ENCODE measurements around the gene DCST2. TPM values are rescaled to one million over a fixed set of nuclear protein-coding genes. Genes with fewer than 3 reads are reported as not detected.
A peak's percentile ranks its signal among the peaks of the same experiment; 100 is the strongest.

DCST2 gene
- total RNA-seq, 1 donor from 2014 or later, result not detected

- no peak for TF ChIP-seq CTCF (IDR thresholded peaks at IDR 0.05; ENCODE audit: insufficient read depth, low read length, poor library complexity, severe bottlenecking)
- H3K4me3 ChIP-seq (ENCODE audit: low read depth, low read length), result no peak overlapping the region
- H3K27me3 ChIP-seq (ENCODE audit: control insufficient read depth, insufficient read depth, low read length), result no peaks in the 10 kb centered on the region
- H3K36me3 ChIP-seq (ENCODE audit: control insufficient read depth, insufficient read depth, low read length), result no peaks in the 10 kb centered on the region
- no peak for DNase-seq (ENCODE audit: low read depth)
Observed at GRCh38 chr1:154994269-154994587, 39.4 kb downstream of the DCST2 start.

GRCh38 chr1:154993572-154994268 is 39.9 kb downstream of the DCST2 start, which contains the start of gene LENEP:
Gene LENEP (plus strand): TSS chr1:154993586. CDS start chr1:154993608, 22 bp downstream.
- DNase-seq (ENCODE audit: low read depth), result no peak
- Histone ChIP-seq H3K36me3 (ENCODE audit: control insufficient read depth, insufficient read depth, low read length) (no peaks in the 10 kb centered on the region), H3K4me3 (ENCODE audit: low read depth, low read length) (no peak within 1 kb of the TSS)

GRCh38 chr1:154992721-154993571 is 40.6 kb downstream of the DCST2 start:
- DNase-seq (ENCODE audit: low read depth), result no peak
- no peaks in the 10 kb centered on the region for H3K27me3 ChIP-seq (ENCODE audit: control insufficient read depth, insufficient read depth, low read length)

More at GRCh38 chr1:154993572-154994268, 39.9 kb downstream of the DCST2 start, which contains the start of gene LENEP:
- no peak for TF ChIP-seq CTCF (IDR thresholded peaks at IDR 0.05; ENCODE audit: insufficient read depth, low read length, poor library complexity, severe bottlenecking)
- H3K27me3 ChIP-seq (ENCODE audit: control insufficient read depth, insufficient read depth, low read length), result no peaks in the 10 kb centered on the region

GRCh38 chr1:154990276-154990675 is 43.3 kb downstream of the DCST2 start:
- Histone ChIP-seq H3K27me3 (ENCODE audit: control insufficient read depth, insufficient read depth, low read length) (no peaks in the 10 kb centered on the region), H3K36me3 (ENCODE audit: control insufficient read depth, insufficient read depth, low read length) (peaks cover 3% of the 10 kb centered on the region), H3K4me3 (ENCODE audit: low read depth, low read length) (no peak overlapping the region)
- no peak for TF ChIP-seq CTCF (IDR thresholded peaks at IDR 0.05; ENCODE audit: insufficient read depth, low read length, poor library complexity, severe bottlenecking)
- no peak for DNase-seq (ENCODE audit: low read depth)

More at GRCh38 chr1:154992721-154993571, 40.6 kb downstream of the DCST2 start:
- peak; percentile 36 for TF ChIP-seq CTCF (IDR thresholded peaks at IDR 0.05; ENCODE audit: insufficient read depth, low read length, poor library complexity, severe bottlenecking)
- no peak overlapping the region for H3K4me3 ChIP-seq (ENCODE audit: low read depth, low read length)
- H3K36me3 ChIP-seq (ENCODE audit: control insufficient read depth, insufficient read depth, low read length), result peaks cover under 1% of the 10 kb centered on the region

GRCh38 chr1:154989195-154989860 is 44.3 kb downstream of the DCST2 start:
- no peak for TF ChIP-seq CTCF (IDR thresholded peaks at IDR 0.05; ENCODE audit: insufficient read depth, low read length, poor library complexity, severe bottlenecking)
- DNase-seq (ENCODE audit: low read depth), result no peak
- H3K4me3 ChIP-seq (ENCODE audit: low read depth, low read length), result no peak overlapping the region
- peaks cover 3% of the 10 kb centered on the region for H3K36me3 ChIP-seq (ENCODE audit: control insufficient read depth, insufficient read depth, low read length)
- H3K27me3 ChIP-seq (ENCODE audit: control insufficient read depth, insufficient read depth, low read length), result no peaks in the 10 kb centered on the region

All from kidney epithelial cell (primary cell).